ENCODE results near the gene OBP2A. TPM values are rescaled to one million over a fixed set of nuclear protein-coding genes. Genes with fewer than 3 reads are reported as not detected.

OBP2A gene
- total RNA-seq, 1 experiment from 2014 or later, result not detected

DNA sequence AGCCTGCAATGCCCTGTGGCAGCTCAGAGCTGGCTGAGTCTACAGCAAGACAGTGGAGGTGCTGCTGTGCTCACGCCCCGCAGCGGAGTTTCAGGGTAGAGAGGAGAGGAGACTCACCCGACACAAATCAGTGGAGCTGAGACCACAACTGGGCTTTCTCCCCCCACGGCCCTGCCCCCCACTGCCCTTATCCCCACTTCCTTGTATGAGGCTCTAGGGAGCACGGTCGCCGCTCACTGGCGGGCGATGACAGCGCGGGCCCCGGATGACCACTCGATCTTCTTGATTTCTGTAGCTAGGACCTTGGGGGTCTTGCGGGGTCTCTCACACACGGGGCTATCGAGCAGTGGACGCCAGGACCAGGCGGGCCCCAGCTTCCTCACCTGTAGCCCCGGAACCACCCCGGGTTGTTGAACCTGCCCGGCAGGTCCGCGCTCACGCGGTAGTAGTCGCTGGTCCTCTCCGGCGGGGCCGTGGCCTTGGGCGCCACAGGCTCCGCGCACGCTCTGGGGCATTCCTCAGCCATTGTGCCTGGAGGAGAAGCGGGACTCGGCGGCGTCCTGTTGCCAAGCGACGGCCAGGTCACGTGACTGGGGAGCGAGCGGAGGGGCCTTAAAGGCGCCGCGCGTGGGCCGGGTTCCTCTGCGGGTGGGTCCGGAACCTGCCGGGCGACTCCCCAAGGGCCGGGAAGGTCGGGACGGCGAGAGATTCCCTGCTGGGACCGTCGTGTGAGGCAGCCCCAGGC, 46.4 kb upstream of the OBP2A start:
- Histone ChIP-seq H3K23me2 (ENCODE audit: insufficient read length, low read depth, low read length, poor library complexity, severe bottlenecking) (peaks cover 16% of the 10 kb centered on the region), H3K14ac (ENCODE audit: insufficient read depth, low read length) (no peak overlapping the region; the same call in 1 of the 2 replicates), H3K9ac (ENCODE audit: extremely low read depth, insufficient read length, low read length) (no peak overlapping the region), H2BK120ac (ENCODE audit: low read depth, low read length, poor library complexity, severe bottlenecking) (no peak overlapping the region), H2BK20ac (ENCODE audit: low read depth, low read length, poor library complexity, severe bottlenecking) (no peak overlapping the region), H4K91ac (ENCODE audit: insufficient read length, low read depth, low read length) (no peak overlapping the region), H2AFZ (ENCODE audit: low read length) (no peak overlapping the region), H3K18ac (ENCODE audit: insufficient read length, low read depth, low read length) (no peak overlapping the region), H3K9me3 (ENCODE audit: control insufficient read depth, low read depth, low read length) (no peaks in the 10 kb centered on the region), H3K79me2 (ENCODE audit: insufficient read depth, low read length) (no peaks in the 10 kb centered on the region), H2BK5ac (ENCODE audit: insufficient read length, low read length) (no peak overlapping the region), H3T11ph (ENCODE audit: low read length) (no peak overlapping the region), H3K27me3 (ENCODE audit: insufficient read depth, low read length) (no peaks in the 10 kb centered on the region), H3K56ac (ENCODE audit: insufficient read length, low read depth, low read length) (no peak overlapping the region), H4K20me1 (ENCODE audit: control insufficient read depth, insufficient read depth, insufficient read length) (no peaks in the 10 kb centered on the region), H2BK15ac (ENCODE audit: low read depth, low read length) (no peak overlapping the region), H3K4me2 (ENCODE audit: insufficient read depth, insufficient read length, low read length) (peak overlapping the region; percentile 72), H2BK12ac (ENCODE audit: insufficient read length, low read depth, low read length) (no peak overlapping the region), H2AK5ac (ENCODE audit: insufficient read length, low read length) (no peak overlapping the region), H3K4me1 (ENCODE audit: insufficient read depth, low read length) (no peaks in the 10 kb centered on the region; the same call in 1 of the 2 replicates), H3K4ac (ENCODE audit: low read depth, low read length) (no peak overlapping the region), H4K5ac (ENCODE audit: insufficient read length, low read depth, low read length) (no peak overlapping the region), H3K27ac (ENCODE audit: insufficient read length, low read depth, low read length) (no peak overlapping the region), H3K23ac (ENCODE audit: insufficient read length, low read depth, low read length) (no peak overlapping the region), H4K8ac (replicated peaks; ENCODE audit: insufficient read length, low read depth, low read length) (no peak overlapping the region), H3K79me1 (ENCODE audit: insufficient read depth, low read depth, low read length, poor library complexity, severe bottlenecking) (no peaks in the 10 kb centered on the region)
- Mint-ChIP-seq H3K27me3 (ENCODE audit: low read depth) (peaks cover 12% of the 10 kb centered on the region), H3K4me3 (peak overlapping the region; percentile 80 to 91), H3K36me3 (ENCODE audit: insufficient read depth in 1 of 3, low read depth in 3 of 3) (peaks cover 14 to 31% (median 31%) of the 10 kb centered on the region in 3 experiments; a peak in 6 of 7 replicates), H3K4me1 (peaks cover 10 to 12% of the 10 kb centered on the region in 2 experiments), H3K9me3 (no peaks in the 10 kb centered on the region; a peak in 1 of 5 replicates), H3K27ac (0 out of 7 replicates have a peak overlapping the region, but pooled peaks of 1 of the 3 experiments have one; percentile 75)
- WGBS (ENCODE audit: extremely low coverage, insufficient read length, low lambda C conversion rate), result no CpG with 5 or more reads among the region's 58 CpGs
- DNase-seq, result peak; percentile 85
- TF ChIP-seq, protein P1, sequence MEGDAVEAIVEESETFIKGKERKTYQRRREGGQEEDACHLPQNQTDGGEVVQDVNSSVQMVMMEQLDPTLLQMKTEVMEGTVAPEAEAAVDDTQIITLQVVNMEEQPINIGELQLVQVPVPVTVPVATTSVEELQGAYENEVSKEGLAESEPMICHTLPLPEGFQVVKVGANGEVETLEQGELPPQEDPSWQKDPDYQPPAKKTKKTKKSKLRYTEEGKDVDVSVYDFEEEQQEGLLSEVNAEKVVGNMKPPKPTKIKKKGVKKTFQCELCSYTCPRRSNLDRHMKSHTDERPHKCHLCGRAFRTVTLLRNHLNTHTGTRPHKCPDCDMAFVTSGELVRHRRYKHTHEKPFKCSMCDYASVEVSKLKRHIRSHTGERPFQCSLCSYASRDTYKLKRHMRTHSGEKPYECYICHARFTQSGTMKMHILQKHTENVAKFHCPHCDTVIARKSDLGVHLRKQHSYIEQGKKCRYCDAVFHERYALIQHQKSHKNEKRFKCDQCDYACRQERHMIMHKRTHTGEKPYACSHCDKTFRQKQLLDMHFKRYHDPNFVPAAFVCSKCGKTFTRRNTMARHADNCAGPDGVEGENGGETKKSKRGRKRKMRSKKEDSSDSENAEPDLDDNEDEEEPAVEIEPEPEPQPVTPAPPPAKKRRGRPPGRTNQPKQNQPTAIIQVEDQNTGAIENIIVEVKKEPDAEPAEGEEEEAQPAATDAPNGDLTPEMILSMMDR (conservative IDR thresholded peaks at IDR 0.05), result no peak
